SKM-1 (cell line): Measurements from ENCODE around the gene VIL1.

ENCODE experiments used
- DNase-seq: peaks from one replicate; lab custom pipeline; 2025; ENCODE audit not compliant: unreplicated experiment; lab: John Stamatoyannopoulos, UW

The VIL1 gene

DNA sequence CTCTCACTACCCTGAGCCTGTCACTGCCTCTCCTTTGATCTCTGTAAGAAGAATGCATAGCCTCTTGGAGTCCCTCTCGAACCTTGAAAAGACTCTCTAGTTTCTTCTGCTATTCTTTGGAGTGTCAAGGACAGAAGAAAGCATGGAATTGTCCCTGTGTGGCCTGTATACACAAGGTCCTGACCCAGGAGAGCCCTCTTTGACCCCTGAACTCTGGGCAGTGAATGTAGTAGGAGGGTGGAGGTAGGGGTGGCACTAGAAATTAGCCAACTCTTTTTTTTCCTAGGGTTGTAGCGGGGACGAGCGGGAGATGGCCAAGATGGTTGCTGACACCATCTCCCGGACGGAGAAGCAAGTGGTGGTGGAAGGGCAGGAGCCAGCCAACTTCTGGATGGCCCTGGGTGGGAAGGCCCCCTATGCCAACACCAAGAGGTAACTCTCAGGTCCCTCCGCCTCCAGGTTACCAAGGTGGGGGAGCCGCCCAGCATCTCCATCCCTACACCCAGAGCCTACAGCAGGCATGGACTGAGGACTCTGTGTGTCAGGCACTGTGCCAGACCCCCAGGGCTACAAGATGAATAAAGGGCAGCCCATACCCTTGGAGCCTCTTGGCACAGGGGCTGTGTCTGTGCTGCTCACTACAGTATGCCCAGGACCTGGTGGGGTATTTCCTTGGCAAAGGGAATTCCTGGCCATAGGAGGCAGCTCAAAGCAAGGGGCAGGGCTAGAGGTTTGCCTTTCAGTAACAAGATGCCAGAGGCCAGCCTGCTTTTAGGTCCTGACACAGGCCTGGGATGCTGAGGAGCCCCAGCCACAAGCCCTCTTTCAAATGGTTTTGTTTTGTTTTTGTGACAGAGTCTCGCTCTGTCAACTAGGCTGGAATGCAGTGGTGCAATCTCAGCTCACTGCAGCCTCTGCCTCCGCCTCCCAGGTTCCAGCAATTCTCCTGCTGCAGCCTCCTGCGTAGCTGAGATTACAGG lies 16.4 kb downstream of the VIL1 start:
- DNase-seq, result no peak

DNA sequence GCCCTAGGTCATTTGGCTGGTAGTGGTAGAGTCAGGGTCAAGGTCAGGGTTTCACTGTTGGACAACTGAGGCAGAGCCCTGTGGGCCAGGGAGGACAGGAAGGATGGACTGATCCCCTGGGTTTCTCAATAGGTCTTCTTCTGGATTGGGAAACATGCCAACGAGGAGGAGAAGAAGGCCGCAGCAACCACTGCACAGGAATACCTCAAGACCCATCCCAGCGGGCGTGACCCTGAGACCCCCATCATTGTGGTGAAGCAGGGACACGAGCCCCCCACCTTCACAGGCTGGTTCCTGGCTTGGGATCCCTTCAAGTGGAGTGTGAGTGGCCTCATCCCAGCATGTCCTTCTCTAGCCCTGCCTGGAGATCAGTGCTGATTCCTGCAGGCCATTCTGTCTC lies 18.1 kb downstream of the VIL1 start:
- no peak for DNase-seq

DNA sequence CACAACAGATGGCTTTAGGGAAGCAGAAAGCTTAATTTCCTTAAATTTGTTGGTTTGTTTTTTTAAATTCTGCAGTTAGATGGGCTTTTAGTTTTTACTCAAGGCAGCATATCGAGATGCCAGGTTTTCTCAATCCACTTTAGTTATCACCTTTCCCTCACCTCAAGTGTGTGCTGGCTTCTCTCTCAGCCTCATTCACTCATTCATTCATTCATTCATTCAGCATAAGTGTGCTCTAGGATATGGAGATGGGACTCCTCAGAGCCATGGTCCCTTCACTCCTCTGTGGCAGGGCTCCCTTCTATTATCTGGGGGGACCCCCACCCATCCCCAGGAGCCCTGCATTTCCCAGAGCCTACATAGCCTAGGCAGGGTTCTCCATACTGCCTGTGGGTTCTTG lies 19.0 kb downstream of the VIL1 start:
- DNase-seq, result no peak

DNA sequence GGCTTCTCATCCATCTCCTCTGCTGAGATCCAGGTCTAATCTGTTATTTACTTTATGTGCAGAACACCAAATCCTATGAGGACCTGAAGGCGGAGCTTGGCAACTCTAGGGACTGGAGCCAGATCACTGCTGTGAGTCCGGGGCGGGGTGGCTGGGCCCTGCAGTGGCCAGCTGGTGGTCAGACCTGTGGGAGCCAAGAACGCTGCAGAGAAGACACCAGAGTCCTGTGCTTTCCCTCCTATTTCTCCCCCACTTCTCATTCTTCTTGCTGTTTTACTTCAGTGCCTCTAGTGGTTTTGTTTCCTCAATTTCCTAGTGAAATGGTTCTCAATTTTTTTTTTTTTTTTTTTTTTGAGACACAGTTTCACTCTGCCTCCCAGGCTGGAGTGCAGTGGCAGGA lies 19.7 kb downstream of the VIL1 start:
- DNase-seq, result peak; percentile 14

DNA sequence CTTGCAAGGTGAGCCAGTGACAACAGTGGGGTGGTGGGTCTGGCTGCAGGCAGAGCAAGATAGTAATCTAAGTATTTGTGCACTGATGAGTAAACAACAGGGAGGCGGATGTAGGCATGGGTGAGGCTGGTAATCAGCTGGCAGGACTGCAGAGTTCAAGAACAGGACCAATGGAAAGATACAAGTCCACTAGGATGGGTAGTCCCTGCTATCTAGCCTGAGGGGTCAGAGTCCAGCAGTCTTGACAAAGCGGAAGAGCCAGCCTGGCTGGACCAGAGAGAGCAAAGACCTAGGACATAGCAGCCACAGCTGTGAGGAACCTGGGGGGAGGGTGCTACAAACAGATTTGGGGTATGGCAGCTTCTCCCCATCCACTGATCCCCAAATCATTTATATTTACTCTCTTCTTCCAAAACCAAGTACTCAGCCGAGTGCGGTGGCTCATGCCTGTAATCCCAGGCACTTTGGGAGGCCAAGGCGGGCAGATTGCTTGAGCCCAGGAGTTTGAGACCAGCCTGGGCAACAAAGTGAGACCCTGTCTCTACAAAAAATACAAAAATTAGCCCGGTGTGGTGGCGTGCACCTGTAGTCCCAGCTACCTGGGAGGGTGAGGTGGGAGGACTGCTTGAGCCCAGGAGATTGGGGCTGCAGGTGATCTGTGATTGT lies 25.9 kb downstream of the VIL1 start:
- no peak for DNase-seq

DNA sequence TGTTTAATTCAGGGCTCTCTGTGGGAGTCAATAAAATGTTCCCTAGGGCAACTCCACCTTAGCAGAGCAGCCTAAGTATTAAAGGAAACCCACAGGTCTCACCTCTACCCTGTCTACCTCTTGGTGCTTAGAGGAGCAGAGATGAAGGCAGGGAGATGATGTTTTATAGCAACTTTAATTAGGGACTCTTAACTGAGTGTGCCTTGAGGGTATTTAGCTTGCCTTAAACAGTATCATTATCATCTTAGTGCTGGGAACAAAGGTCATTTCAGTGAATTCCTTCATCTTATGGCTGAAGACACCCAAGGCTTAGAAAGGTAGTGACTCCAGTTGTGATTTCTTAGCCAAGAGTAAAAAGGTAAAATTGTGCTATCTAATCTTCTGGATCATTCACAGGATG lies 26.7 kb downstream of the VIL1 start:
- DNase-seq, result no peak

DNA sequence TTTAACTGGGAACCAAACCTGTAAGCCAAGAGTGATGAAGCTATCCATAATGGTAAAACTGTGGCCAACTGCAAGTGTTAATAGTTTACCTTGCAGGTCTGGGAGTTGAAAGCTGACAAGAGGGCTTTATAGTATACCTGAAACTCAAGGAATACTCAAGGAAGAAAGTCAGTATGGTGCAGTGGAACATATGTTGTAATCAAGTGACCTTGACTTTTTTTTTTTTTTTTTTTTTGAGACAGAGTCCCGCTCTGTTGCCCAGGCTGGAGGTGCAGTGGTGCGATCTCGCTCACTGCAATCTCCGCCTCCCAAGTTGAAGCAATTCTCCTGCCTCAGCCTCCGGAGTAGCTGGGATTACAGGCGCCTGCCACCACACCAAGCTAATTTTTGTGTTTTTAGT lies 27.6 kb downstream of the VIL1 start:
- DNase-seq, result no peak

DNA sequence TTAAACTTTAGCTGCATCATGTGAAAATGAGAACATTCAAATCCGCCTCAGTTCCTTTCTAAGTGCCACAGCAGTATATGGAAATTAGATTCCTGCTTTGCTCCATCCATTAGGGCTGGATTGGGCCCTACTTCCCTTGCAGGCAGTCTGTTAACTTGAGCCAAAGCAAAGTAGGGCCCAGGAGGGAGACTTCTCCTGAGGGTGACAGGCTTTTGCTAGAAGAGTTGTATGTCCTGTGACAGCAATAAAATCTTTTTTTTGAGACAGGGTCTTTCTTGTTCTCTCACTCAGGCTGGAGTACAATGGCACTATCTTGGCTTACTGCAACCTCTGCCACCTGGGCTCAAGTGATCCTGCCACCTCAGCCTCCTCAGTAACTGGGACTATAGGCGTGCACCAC lies 28.1 kb downstream of the VIL1 start:
- no peak for DNase-seq

DNA sequence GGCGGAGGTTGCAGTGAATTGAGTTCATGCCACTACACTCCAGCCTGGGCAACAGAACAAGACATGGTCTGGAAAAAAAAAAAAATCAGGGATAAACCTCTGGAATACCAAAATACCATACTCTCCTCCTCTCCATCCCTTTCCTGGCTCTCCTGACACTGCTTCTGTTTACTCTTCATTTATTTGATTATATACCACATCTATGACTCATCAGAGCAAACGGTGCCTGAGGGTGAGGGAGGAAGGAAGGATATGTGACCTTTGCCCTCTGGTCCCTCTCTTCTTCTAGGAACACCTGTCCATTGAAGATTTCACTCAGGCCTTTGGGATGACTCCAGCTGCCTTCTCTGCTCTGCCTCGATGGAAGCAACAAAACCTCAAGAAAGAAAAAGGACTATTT lies 30.0 kb downstream of the VIL1 start:
- DNase-seq, result no peak

DNA sequence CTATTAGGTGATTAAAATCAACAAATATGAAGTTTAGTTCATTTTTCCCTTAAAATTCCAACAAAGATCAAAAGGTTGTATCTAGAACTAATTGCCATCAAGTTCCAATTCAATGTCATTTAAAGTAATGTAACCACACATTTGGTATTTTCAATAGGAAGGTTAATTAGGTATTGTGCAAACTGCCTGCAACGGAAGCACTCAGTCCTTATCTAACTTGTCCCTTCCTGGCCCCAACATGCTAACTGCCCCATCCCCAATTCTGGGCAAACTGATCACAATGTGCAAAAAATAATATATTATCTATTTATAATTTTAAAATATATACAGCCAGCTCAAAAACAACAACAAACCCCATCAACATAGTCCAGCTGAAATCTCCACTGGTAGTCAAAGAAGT lies 33.2 kb downstream of the VIL1 start:
- DNase-seq, result no peak

DNA sequence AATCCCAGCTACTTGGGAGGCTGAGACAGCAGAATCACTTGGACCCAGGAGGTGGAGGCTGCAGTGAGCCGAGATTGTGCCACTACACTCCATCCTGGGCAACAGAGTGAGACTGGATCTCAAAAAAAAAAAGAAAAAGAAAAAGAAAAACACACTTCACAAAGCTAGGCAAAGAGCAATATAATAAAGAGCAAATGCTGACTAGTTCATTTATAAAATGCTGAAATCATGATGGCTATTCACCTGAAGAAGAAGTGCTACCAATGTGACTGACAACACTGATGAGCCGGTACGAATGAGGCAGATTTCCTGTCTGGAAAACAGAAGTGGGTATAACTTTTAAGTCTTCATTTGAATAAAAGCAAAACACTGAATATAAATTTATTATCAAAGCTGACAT lies 37.9 kb downstream of the VIL1 start:
- no peak for DNase-seq

DNA sequence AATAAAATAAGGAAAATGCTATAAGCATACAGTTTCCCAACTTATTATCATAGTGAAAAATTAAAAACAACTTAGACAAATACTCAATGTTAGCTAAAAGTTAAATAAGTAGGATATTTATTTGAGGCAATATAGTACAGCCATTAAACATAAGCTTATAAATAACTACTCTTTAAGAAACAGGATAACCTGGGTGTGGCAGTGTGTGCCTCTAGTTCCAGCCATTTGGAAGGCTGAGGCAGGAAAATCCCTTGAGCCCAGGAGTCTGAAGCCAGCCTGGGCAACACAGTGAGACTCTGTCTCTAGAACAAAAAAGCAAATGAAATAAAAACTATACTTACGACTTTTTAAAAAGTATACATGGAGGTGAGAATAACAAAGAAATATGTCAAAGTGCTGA lies 39.7 kb downstream of the VIL1 start:
- no peak for DNase-seq

DNA sequence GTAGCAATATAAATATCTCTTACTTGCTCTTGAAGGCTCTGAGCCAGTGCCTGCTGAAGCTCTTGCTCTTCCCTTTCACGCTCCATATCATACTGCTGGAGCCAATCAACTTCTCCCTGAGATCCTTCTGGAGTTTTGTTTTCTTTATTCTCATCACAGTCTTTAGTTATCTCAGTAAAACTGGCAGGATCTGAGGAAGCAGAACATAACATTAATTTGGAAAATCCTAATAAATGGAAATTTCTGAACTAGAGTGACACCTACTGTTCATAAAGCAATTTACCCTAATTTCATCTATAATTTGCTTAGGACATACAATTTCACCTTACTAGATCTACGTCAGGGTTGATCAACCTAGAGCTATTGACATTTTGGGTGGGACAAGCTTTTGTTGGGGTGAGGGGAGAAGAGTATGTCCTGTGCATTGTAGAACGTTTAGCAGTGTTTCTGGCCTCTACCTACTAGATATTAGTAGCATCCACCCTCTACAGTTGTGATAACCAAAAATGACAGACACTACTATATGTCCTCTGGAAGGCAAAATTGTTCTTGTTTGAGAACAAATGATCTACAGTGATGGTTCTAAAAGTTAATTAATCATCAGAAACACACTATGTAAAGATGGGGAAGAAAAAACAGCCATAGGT lies 47.2 kb downstream of the VIL1 start:
- DNase-seq, result no peak

DNA sequence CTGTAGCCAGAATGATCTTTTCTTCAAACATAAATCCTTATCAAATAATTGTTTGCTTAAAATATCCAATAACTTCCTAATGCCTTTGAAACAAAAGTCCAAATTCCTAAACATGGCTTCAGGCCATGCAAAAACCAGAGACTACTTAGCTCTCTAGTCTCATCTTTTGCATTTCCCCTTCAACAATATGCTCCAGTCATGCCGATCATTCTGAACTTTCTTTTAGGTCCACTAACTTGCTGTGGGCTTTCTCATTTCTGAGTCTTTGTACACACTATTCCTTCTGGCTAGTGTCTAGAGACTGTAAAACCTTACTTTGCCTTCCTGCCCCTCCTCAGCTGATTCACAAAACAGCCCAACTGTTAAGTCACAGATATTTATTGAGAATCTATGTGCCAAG lies 51.5 kb downstream of the VIL1 start:
- DNase-seq, result no peak

DNA sequence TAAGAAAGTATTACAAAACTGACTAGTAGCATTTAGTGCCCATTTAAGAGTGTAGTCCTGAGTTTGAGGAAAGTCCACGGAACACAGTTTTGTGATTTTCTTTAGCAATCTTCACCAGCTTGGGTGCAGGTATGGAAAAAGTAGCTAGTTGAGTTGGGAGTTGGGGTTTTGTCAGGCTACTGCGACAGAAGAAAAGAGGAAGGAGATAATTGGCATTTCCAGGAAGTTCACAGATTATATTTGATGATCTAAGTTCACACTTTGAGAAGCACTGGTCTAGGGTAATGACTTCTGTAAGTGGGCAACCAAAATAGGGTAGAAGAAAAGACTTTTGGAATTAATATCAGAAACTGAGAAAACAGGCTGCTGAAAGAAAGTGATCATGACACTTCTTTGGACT lies 52.1 kb downstream of the VIL1 start:
- peak; percentile 22 for DNase-seq

DNA sequence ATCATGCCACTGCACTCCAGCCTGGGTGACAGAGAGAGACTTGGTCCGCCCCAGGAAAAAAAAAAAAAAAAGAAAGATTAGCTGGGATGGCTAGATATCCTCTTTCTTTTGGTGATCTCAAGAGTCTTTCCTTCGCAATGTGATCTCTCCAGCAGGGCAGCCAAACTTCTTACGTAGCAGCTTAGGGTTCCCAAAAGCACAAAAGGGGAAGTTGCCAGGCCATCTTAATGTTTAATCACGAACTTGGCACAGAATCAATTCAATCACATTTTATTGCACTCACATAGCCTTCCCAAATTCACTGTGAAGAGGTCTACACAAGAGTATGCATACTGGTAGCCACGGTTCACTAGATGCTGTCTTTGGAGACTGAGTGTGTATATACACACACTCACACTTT lies 53.1 kb downstream of the VIL1 start:
- DNase-seq, result no peak

DNA sequence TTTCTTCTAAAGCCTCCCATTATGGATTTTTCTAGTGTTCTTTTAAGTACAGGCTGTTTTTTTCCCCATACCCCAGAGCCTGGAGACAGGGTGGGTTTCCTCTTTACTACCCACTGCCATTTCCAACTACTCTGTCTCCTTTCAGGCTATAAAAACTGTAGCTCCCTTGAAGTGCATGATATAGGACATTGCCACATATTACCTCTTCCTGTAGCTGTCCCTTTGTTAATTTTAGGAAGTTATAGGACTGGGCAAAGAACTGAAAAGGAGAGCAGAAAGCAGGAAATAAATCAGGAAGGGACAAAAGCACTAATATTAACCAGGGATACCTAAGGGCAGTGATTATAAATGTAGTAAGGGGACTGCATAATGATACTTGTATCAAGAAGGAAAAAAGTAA lies 54.1 kb downstream of the VIL1 start:
- DNase-seq, result peak; percentile 22

DNA sequence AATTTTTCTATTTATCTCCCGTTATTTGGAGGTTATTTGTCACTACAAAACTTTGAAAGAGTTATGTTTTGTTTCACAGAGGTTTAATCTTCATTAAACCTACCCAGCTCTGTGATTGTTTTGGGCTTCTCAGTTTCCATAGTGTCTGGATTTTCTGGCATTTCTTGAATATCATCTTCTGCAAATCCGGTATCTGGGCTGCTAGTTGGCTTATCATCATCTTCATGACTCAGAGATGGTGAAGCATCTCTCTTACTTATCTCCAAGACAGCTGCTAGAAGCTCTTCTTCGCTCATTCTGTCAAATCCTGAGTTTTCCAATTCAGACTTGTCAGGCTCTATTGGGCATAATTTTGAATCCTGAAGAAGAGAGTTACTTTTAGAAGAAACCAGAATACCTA lies 55.6 kb downstream of the VIL1 start:
- no peak for DNase-seq

DNA sequence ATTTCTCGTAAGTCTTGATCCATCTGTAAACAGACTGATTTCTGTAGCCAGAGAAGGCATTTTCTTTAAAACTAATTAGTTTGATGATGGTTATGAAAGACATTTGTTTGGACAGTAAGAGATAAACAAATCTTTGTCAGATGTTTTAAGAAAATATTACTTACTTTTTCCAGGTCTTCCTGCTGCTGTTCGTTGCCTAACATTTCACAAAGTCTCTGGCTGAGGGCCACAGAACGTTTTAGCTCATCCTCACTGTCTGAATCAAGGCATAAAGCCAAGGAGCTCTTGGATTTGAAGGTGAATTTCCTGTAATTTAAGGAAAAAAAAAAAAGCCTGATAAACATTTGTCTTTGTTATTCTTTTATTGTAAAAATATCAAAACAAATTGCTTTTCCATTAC lies 57.8 kb downstream of the VIL1 start:
- no peak for DNase-seq

DNA sequence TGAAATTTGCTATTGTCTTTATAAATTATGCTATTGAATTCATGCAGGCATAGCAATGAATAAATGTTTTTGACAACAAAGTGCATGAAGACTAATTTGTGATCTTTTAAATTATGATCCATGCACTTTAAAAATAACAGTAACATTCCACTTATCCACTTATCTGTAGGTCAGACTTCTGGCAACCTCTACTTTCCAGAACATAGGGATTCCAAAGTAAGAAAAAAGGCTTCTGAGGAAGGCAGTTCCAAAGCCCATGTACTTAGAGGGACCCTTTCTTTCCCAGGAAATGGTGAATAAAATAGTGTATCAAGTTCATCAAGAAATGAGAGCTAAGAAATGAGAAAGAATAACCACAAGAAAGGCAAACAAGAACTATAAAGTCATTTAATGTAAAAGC lies 58.3 kb downstream of the VIL1 start:
- DNase-seq, result no peak

DNA sequence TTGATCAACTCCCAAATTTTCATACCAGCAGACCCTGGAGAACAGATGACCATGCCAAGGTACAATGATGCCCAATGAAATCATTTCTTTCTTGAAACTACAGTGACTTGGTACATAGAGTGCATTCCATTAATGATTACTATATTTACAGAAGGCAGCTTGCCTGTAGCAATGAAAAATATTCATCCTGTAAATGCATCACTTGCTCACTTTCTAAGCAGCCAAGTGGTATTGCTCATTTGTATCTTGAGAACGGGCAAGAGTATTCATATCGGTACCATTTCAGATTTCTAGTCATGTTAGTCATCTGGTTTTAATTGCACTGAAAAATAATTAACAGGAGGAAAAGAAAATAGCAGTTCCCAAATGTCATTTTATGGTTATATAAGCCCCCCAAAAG lies 59.6 kb downstream of the VIL1 start:
- DNase-seq, result no peak

DNA sequence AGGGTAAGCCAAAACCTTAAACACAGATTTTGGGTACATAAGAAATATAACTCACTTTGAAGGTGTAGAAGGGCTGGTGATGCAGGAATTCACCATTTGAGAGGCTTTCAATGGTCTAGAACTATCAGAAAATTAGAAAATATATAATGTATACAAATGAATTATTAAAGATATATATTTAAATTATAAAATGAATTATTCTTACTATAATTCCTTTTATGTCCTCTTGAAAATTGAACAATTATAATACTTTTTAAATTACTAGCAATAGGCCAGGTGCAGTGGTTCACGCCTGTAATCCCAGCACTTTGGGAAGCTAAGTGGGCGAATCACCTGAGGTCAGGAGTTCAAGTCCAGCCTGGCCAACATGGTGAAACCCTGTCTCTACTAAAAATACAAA lies 60.7 kb downstream of the VIL1 start:
- no peak for DNase-seq
